Right lobe of liver (tissue), 4 donors: Measurements from ENCODE around the gene STK4.

Source experiments
- CTCF ChIP-seq, 4 donors: fragments of 200-600 bp in 3 of 4; fragments of 450-650 bp in 1 of 4; IDR thresholded peaks; one replicate each; pipeline versions ENCODE4 v1.5.1 to v1.8.0; 2016 to 2022; ENCODE audit warnings: antibody characterized with exemption in 4 of 4, mild to moderate bottlenecking in 2 of 4
- POLR2A ChIP-seq: fragments of 450-650 bp; IDR thresholded peaks from one replicate; pipeline ENCODE4 v1.6.1; 2017; ENCODE audit warnings: antibody characterized with exemption, mild to moderate bottlenecking
- donor health status: DM: no; HTN: no; CAD: no.
- donor health status: DM: no; HTN: no; CAD: no.
- donor health status: DM: no; HTN: yes; CAD: no.

GRCh38 chr20:45114465-45115385 is 148.4 kb downstream of the STK4 start, which contains the start of gene WFDC5:
- no peak for TF ChIP-seq CTCF (IDR thresholded peaks at IDR 0.05)
- TF ChIP-seq POLR2A = no peak
